ENCODE data around the gene DLST.

DLST gene

DNA sequence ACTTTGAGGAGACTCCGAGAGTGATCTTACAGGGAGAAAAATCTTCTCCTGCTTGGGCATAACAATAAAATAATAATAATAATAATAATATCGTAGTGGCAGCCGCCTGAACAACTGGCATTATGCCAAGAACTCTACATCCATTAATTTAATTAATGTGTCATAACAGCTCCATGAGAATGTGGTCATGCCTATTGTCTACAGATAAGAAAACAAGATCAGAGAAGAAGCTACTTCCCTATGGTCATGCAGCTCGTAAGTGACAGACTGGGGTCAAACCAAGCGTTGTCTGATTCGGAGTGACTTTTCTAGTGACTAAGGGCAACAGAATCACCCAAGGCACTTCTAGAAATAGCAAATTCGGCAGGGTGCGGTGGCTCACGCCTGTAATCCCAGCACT is 17.5 kb upstream of the DLST start:
- Histone ChIP-seq H3K9me3 (no peaks in the 10 kb centered on the region), H3K4me1 (no peaks in the 10 kb centered on the region), H3K36me3 (no peaks in the 10 kb centered on the region), H3K27me3 (no peaks in the 10 kb centered on the region), H3K4me3 (ENCODE audit: low read depth, low read length) (no peak overlapping the region)
- TF ChIP-seq, protein P1, sequence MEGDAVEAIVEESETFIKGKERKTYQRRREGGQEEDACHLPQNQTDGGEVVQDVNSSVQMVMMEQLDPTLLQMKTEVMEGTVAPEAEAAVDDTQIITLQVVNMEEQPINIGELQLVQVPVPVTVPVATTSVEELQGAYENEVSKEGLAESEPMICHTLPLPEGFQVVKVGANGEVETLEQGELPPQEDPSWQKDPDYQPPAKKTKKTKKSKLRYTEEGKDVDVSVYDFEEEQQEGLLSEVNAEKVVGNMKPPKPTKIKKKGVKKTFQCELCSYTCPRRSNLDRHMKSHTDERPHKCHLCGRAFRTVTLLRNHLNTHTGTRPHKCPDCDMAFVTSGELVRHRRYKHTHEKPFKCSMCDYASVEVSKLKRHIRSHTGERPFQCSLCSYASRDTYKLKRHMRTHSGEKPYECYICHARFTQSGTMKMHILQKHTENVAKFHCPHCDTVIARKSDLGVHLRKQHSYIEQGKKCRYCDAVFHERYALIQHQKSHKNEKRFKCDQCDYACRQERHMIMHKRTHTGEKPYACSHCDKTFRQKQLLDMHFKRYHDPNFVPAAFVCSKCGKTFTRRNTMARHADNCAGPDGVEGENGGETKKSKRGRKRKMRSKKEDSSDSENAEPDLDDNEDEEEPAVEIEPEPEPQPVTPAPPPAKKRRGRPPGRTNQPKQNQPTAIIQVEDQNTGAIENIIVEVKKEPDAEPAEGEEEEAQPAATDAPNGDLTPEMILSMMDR (IDR thresholded peaks at IDR 0.05; ENCODE audit: low read depth, low read length), result no peak
- no peak for DNase-seq

GRCh38 chr14:74865156-74865555 is 16.6 kb upstream of the DLST start:
- Histone ChIP-seq H3K4me3 (ENCODE audit: low read depth, low read length) (no peak overlapping the region), H3K36me3 (no peaks in the 10 kb centered on the region), H3K4me1 (no peaks in the 10 kb centered on the region), H3K9me3 (no peaks in the 10 kb centered on the region), H3K27me3 (no peaks in the 10 kb centered on the region)
- no peak for DNase-seq
- TF ChIP-seq, protein P1 (IDR thresholded peaks at IDR 0.05; ENCODE audit: low read depth, low read length), result no peak

- Histone ChIP-seq H3K4me3 (ENCODE audit: low read depth, low read length) (no peak overlapping the region), H3K27me3 (no peaks in the 10 kb centered on the region), H3K4me1 (no peaks in the 10 kb centered on the region), H3K9me3 (no peaks in the 10 kb centered on the region), H3K36me3 (no peaks in the 10 kb centered on the region)
- DNase-seq, result no peak
- TF ChIP-seq, protein P1 (IDR thresholded peaks at IDR 0.05; ENCODE audit: low read depth, low read length), result no peak
Measured at GRCh38 chr14:74866708-74867389, 14.9 kb upstream of the DLST start.

DNA sequence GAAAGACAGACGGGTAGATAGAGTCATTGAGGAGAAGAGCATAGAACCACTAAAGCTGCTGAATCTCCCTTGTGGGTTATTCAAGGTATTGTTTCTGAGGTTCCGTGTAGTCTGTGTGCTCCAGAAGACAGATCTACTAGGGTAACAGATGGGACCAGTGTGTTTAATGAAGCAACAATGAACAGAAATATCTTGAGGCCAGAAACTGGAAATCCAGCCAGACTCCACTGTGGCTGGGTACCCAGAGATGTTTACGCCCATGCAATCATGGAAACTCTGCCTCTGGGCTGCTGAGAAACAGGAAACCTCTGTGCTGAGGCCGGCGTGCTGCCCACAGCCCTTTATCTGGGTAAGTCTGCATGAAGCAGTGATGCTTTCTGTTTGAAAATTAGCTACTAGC is 14.0 kb upstream of the DLST start:
- TF ChIP-seq, protein P1 (IDR thresholded peaks at IDR 0.05; ENCODE audit: low read depth, low read length), result no peak
- no peaks in the 10 kb centered on the region for H3K4me1 ChIP-seq
- H3K9me3 ChIP-seq, result no peaks in the 10 kb centered on the region
- H3K4me3 ChIP-seq (ENCODE audit: low read depth, low read length), result no peak overlapping the region
- H3K27me3 ChIP-seq, result no peaks in the 10 kb centered on the region
- DNase-seq, result no peak
- no peaks in the 10 kb centered on the region for H3K36me3 ChIP-seq

GRCh38 chr14:74868739-74869138 is 13.0 kb upstream of the DLST start:
- no peak overlapping the region for H3K4me3 ChIP-seq (ENCODE audit: low read depth, low read length)
- no peaks in the 10 kb centered on the region for H3K36me3 ChIP-seq
- no peak for DNase-seq
- no peaks in the 10 kb centered on the region for H3K9me3 ChIP-seq
- no peaks in the 10 kb centered on the region for H3K4me1 ChIP-seq
- TF ChIP-seq, protein P1 (IDR thresholded peaks at IDR 0.05; ENCODE audit: low read depth, low read length), result no peak
- no peaks in the 10 kb centered on the region for H3K27me3 ChIP-seq

DNA sequence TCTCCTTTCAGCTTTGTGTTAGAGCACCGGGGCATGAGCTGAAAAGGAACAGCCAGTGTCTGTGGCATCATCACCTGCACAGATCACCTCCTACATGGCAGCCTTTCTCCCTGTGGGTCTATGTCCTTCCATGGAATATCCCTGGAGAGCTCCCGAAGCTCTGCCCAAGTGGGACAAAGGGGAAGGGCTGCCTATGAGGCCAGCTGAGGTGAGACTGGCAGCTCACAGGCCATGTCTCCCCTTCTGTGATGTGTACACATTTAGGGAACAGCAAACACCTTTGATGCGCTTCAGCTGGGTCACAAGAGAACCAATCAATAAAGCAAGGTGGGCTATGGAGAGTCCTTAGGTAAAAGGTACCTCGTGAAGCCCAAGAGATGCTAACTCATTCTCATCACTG is 9.9 kb upstream of the DLST start:
- H3K4me3 ChIP-seq (ENCODE audit: low read depth, low read length), result no peak overlapping the region
- no peaks in the 10 kb centered on the region for H3K36me3 ChIP-seq
- no peak for DNase-seq
- TF ChIP-seq, protein P1 (IDR thresholded peaks at IDR 0.05; ENCODE audit: low read depth, low read length), result no peak
- no peaks in the 10 kb centered on the region for H3K27me3 ChIP-seq
- no peaks in the 10 kb centered on the region for H3K4me1 ChIP-seq
- H3K9me3 ChIP-seq, result no peaks in the 10 kb centered on the region
